IMR-90 (cell line): ENCODE results near the gene RPS2. TPM values are rescaled to one million over a fixed set of nuclear protein-coding genes. Genes with fewer than 3 reads are reported as not detected.
"Not testable (repeated sequence)": the region's sequence is repeated elsewhere in the genome, so short reads cannot be mapped to it uniquely, and the experiment has no call there.

Experiments used
- ATAC-seq: fragments of 200-7000 bp; cut with Tn5 transposase; 2 replicates; pipeline ENCODE4 v1.9.1; 2020; ENCODE audit warnings: low read depth, mild to moderate bottlenecking, moderate library complexity
- BruUV-seq: library from RNA; stranded (reverse); fragments of 400-500 nt; replicated peaks from 2 replicates; lab custom pipeline; 2021; lab: Mats Ljungman, UMichigan
- CTCF ChIA-PET: fragments of 300-600 bp; formaldehyde crosslinking; extraction: SDS; loops from one replicate; lab custom pipeline; 2021; ENCODE audit warnings: antibody characterized with exemption; lab: Yijun Ruan, JAX
- POLR2A ChIA-PET: fragments of 300-600 bp; sonication (Branson Sonifier 250); formaldehyde crosslinking; loops from one replicate; lab custom pipeline; 2022; ENCODE audit warnings: antibody characterized with exemption; ENCODE audit not compliant: unreplicated experiment; lab: Charles Lee
- DNase-seq: peaks from one replicate; pipeline ENCODE4 v3.0.0; 2013
- H2AFZ ChIP-seq: replicated peaks from 2 replicates; pipeline ENCODE3; 2013; ENCODE audit warnings: low read length, mild to moderate bottlenecking; ENCODE audit not compliant: poor library complexity
- H2AK5ac ChIP-seq: 2 replicates; pipeline ENCODE4 v1.6.1; 2013; ENCODE audit warnings: low read depth, low read length, inconsistent platforms
- H2AK9ac ChIP-seq: replicated peaks from 2 replicates; pipeline ENCODE3; 2013; ENCODE audit warnings: mild to moderate bottlenecking, low read depth, low read length, moderate library complexity; ENCODE audit not compliant: poor library complexity
- H2BK120ac ChIP-seq: 2 replicates; pipeline ENCODE4 v1.6.1; 2013; ENCODE audit warnings: low read depth, low read length, inconsistent platforms
- H2BK15ac ChIP-seq: 3 replicates; pipeline ENCODE4 v1.6.1; 2013; ENCODE audit warnings: low read depth, low read length, inconsistent platforms
- H2BK20ac ChIP-seq: 2 replicates; pipeline ENCODE4 v1.6.1; 2013; ENCODE audit warnings: low read depth, mild to moderate bottlenecking, inconsistent platforms, low read length, moderate library complexity
- H2BK5ac ChIP-seq: 2 replicates; pipeline ENCODE4 v1.6.1; 2013; ENCODE audit warnings: mild to moderate bottlenecking, low read depth, low read length, inconsistent platforms; ENCODE audit not compliant: poor library complexity, severe bottlenecking
- H3K14ac ChIP-seq: replicated peaks from 2 replicates; pipeline ENCODE4 v1.6.1; 2013; ENCODE audit warnings: low read depth, low read length, inconsistent platforms
- H3K18ac ChIP-seq: 2 replicates; pipeline ENCODE4 v1.6.1; 2013; ENCODE audit warnings: low read depth, low read length, control low read depth
- H3K23ac ChIP-seq: 2 replicates; pipeline ENCODE4 v1.6.1; 2013; ENCODE audit warnings: low read depth, low read length, inconsistent platforms
- H3K27ac ChIP-seq: 2 replicates; pipeline ENCODE4 v1.5.1; 2013; ENCODE audit warnings: mild to moderate bottlenecking, control low read depth, low read length; ENCODE audit not compliant: insufficient read depth
- H3K27me3 ChIP-seq: 2 replicates; pipeline ENCODE4 v1.6.1; 2013; ENCODE audit warnings: low read length; ENCODE audit not compliant: control insufficient read depth, insufficient read depth
- H3K36me3 ChIP-seq: 2 replicates; pipeline ENCODE4 v1.6.1; 2013; ENCODE audit warnings: low read length, mixed read lengths; ENCODE audit not compliant: control insufficient read depth, insufficient read depth
- H3K4ac ChIP-seq: 2 replicates; pipeline ENCODE4 v1.6.1; 2013; ENCODE audit warnings: low read depth, low read length, inconsistent platforms
- H3K4me1 ChIP-seq: 2 replicates; pipeline ENCODE4 v1.6.1; 2013; ENCODE audit warnings: low read length, mixed read lengths; ENCODE audit not compliant: control insufficient read depth, insufficient read depth
- H3K4me2 ChIP-seq: 2 replicates; pipeline ENCODE4 v1.6.1; 2013; ENCODE audit warnings: low read depth, mild to moderate bottlenecking, control low read depth, low read length, moderate library complexity
- H3K4me3 ChIP-seq: 2 replicates; pipeline ENCODE4 v1.5.1; 2013; ENCODE audit warnings: low read depth, mild to moderate bottlenecking, control low read depth, low read length, moderate library complexity; ENCODE audit not compliant: insufficient read depth
- H3K56ac ChIP-seq: 2 replicates; pipeline ENCODE4 v1.6.1; 2013; ENCODE audit warnings: low read length, inconsistent platforms; ENCODE audit not compliant: insufficient read depth; ENCODE audit errors: extremely low read depth
- H3K79me1 ChIP-seq, 2 experiments: 2 replicates each; pipeline ENCODE4 v1.6.1; 2013; ENCODE audit warnings: low read length in 2 of 2, inconsistent platforms in 1 of 2, low read depth in 1 of 2
- H3K9ac ChIP-seq: 2 replicates; pipeline ENCODE4 v1.6.1; 2013; ENCODE audit warnings: low read depth, low read length, control low read depth
- H3K9me1 ChIP-seq: 2 replicates; pipeline ENCODE4 v1.6.1; 2013; ENCODE audit warnings: low read length, inconsistent platforms; ENCODE audit not compliant: insufficient read depth
- H3K9me3 ChIP-seq: 2 replicates; pipeline ENCODE4 v1.6.1; 2013; ENCODE audit warnings: low read length; ENCODE audit not compliant: control insufficient read depth, insufficient read depth
- H4K20me1 ChIP-seq: 2 replicates; pipeline ENCODE4 v1.6.1; 2013; ENCODE audit warnings: low read length, inconsistent platforms; ENCODE audit not compliant: insufficient read depth
- H4K5ac ChIP-seq: 2 replicates; pipeline ENCODE4 v1.6.1; 2013; ENCODE audit warnings: mild to moderate bottlenecking, low read depth, low read length, control low read depth
- H4K8ac ChIP-seq, 2 experiments: 2 replicates each; pipeline ENCODE4 v1.6.1; 2013; ENCODE audit warnings: low read depth in 2 of 2, low read length in 2 of 2, control low read depth in 1 of 2, inconsistent platforms in 1 of 2
- H4K91ac ChIP-seq: 2 replicates; pipeline ENCODE4 v1.6.1; 2013; ENCODE audit warnings: low read depth, low read length, inconsistent platforms; ENCODE audit not compliant: insufficient read depth
- WGBS, 2 experiments: methylation state at CpG; one replicate each; pipeline versions ENCODE4 v1.1.5 to v1.1.7; 2013; ENCODE audit warnings: missing lambda C conversion rate in 2 of 2; ENCODE audit not compliant: insufficient read length in 1 of 2; ENCODE audit errors: extremely low coverage in 2 of 2; 5-methylcytosine and 5-hydroxymethylcytosine counted together
- dilution Hi-C: fragments of 300-500 bp; cut with HindIII; formaldehyde crosslinking; loops from one replicate; pipeline ENCODE4 v1.14.3; 2018; ENCODE audit warnings: low sequenced_read_pairs; ENCODE audit not compliant: unreplicated experiment
- in situ Hi-C: fragments of 300-500 bp; cut with MboI; formaldehyde crosslinking; loops from 3 replicates; pipeline ENCODE4 v1.14.3; 2019; ENCODE audit warnings: low sequenced_read_pairs, inconsistent platforms, mixed read lengths
- intact Hi-C: fragments of 100-400 bp; cut with micrococcal nuclease; formaldehyde crosslinking; loops from 2 replicates; pipeline ENCODE4 v1.10.0; 2022
- polyA plus RNA-seq, 3 experiments: library from polyadenylated mRNA; depleted of rRNA; stranded (reverse); fragments of >200 nt; gene quantifications; 2 replicates each; pipeline ENCODE4 v1.2.3, GENCODE V29; 2012; ENCODE audit warnings: low replicate concordance in 1 of 3
- total RNA-seq: library from RNA; depleted of rRNA; stranded (reverse); fragments of >200 nt; gene quantifications from 2 replicates; pipeline ENCODE4 v1.2.3, GENCODE V29; 2012

RPS2 gene
- total and polyA plus RNA-seq, 2 of the 4 experiments (the other 2 are of a cell fraction), result 2,703 to 6,941 TPM

DNA sequence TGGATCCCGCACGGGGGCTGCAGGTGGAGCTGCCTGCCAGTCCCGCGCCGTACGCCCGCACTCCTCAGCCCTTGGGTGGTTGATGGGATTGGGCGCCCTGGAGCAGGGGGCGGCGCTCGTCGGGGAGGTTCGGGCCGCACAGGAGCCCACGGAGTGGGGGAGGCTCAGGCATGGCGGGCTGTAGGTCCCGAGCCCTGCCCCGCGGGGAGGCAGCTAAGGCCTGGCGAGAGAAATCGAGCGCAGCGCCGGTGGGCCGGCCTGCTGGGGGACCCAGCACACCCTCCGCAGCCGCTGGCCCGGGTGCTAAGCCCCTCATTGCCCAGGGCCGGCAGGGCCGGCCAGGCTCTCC, 6.5 kb downstream of the RPS2 start:
- H3K9me3 ChIP-seq, H2BK20ac ChIP-seq, H2BK120ac ChIP-seq, H4K91ac ChIP-seq, H2BK5ac ChIP-seq, H3K14ac ChIP-seq, H3K4me3 ChIP-seq, BruUV-seq, H3K18ac ChIP-seq, in situ Hi-C loops, H3K23ac ChIP-seq, H2BK15ac ChIP-seq, H4K8ac ChIP-seq, H4K5ac ChIP-seq, H3K9ac ChIP-seq, POLR2A ChIA-PET, ATAC-seq, H2AK5ac ChIP-seq, H2AK9ac ChIP-seq, H3K27me3 ChIP-seq, dilution Hi-C loops, H3K4me1 ChIP-seq, H3K4ac ChIP-seq, H3K9me1 ChIP-seq, H3K4me2 ChIP-seq, intact Hi-C loops, H3K27ac ChIP-seq, H2AFZ ChIP-seq, CTCF ChIA-PET, DNase-seq, H3K56ac ChIP-seq: not testable (repeated sequence)
- H3K79me1 ChIP-seq, result peaks cover 3 to 24% of the 10 kb centered on the region in 2 experiments; a peak in 3 of 4 replicates
- WGBS, 2 experiments, result 84% methylated on average over 14 of the region's 30 CpGs; no CpG with 5 or more reads in 1 of the 2 experiments
- H4K20me1 ChIP-seq, result peaks cover 28% of the 10 kb centered on the region
- H3K36me3 ChIP-seq, result peaks cover 18% of the 10 kb centered on the region

GRCh38 chr16:1957434-1958142, 7.0 kb downstream of the RPS2 start:
- H3K18ac ChIP-seq, H4K5ac ChIP-seq, ATAC-seq, POLR2A ChIA-PET, H4K91ac ChIP-seq, H3K9me3 ChIP-seq, H3K56ac ChIP-seq, H3K4me1 ChIP-seq, H2AFZ ChIP-seq, H2AK5ac ChIP-seq, H3K27ac ChIP-seq, H3K23ac ChIP-seq, dilution Hi-C loops, intact Hi-C loops, H2BK5ac ChIP-seq, H2BK20ac ChIP-seq, DNase-seq, CTCF ChIA-PET, H3K14ac ChIP-seq, H3K4me3 ChIP-seq, BruUV-seq, H2BK120ac ChIP-seq, H3K4ac ChIP-seq, H2BK15ac ChIP-seq, in situ Hi-C loops, H3K9ac ChIP-seq, H4K8ac ChIP-seq, H3K4me2 ChIP-seq, H3K27me3 ChIP-seq, H2AK9ac ChIP-seq, H3K9me1 ChIP-seq: not testable (repeated sequence)
- H3K79me1 ChIP-seq, result peaks cover 3 to 20% of the 10 kb centered on the region in 2 experiments; a peak in 3 of 4 replicates
- peaks cover 14% of the 10 kb centered on the region for H3K36me3 ChIP-seq
- WGBS, 2 experiments, result 80% methylated on average over 10 of the region's 22 CpGs; no CpG with 5 or more reads in 1 of the 2 experiments
- H4K20me1 ChIP-seq, result peaks cover 23% of the 10 kb centered on the region
